Neural progenitor cell (in vitro differentiated cells): Measurements from ENCODE around the gene FYCO1. TPM values are rescaled to one million over a fixed set of nuclear protein-coding genes. Genes with fewer than 3 reads are reported as not detected.
A peak's percentile ranks its signal among the peaks of the same experiment; 100 is the strongest.

ENCODE experiments used
- DNase-seq: peaks from one replicate; pipeline ENCODE4 v3.0.0-alpha.2; 2016; ENCODE audit warnings: low spot score
- H2AFZ ChIP-seq: fragments of 200-600 bp; sonication (generic); replicated peaks from 2 replicates; pipeline ENCODE4 v1.6.1; 2016; ENCODE audit warnings: antibody characterized with exemption
- H3F3A ChIP-seq: fragments of 200-600 bp; sonication (generic); 2 replicates; pipeline ENCODE4 v1.6.1; 2016; ENCODE audit warnings: antibody characterized with exemption, low read depth
- H3K27ac ChIP-seq: fragments of 200-600 bp; sonication (generic); 2 replicates; pipeline ENCODE4 v1.5.1; 2016; ENCODE audit warnings: mild to moderate bottlenecking
- H3K27me3 ChIP-seq: fragments of 200-600 bp; sonication (generic); 2 replicates; pipeline ENCODE4 v1.6.1; 2016; ENCODE audit warnings: mild to moderate bottlenecking, moderate library complexity
- H3K36me3 ChIP-seq: fragments of 200-600 bp; sonication (generic); 2 replicates; pipeline ENCODE4 v1.5.1; 2016
- H3K4me1 ChIP-seq: fragments of 200-600 bp; sonication (generic); 2 replicates; pipeline ENCODE4 v1.6.1; 2016; ENCODE audit warnings: mixed run types
- H3K4me2 ChIP-seq: fragments of 200-600 bp; sonication (generic); 2 replicates; pipeline ENCODE4 v1.6.1; 2016
- H3K4me3 ChIP-seq: fragments of 200-600 bp; sonication (generic); 2 replicates; pipeline ENCODE4 v1.5.1; 2016
- H3K79me2 ChIP-seq: fragments of 200-600 bp; sonication (generic); 2 replicates; pipeline ENCODE4 v1.6.1; 2016; ENCODE audit warnings: low read depth
- H3K9ac ChIP-seq: fragments of 200-600 bp; sonication (generic); 2 replicates; pipeline ENCODE4 v1.6.1; 2016
- H3K9me3 ChIP-seq: fragments of 200-600 bp; sonication (generic); 2 replicates; pipeline ENCODE4 v1.5.1; 2016; ENCODE audit warnings: low read depth
- H4K20me1 ChIP-seq: fragments of 200-600 bp; sonication (generic); 2 replicates; pipeline ENCODE4 v1.6.1; 2016; ENCODE audit warnings: low read depth
- H3K27ac Mint-ChIP-seq: 3 replicates; pipeline ENCODE4 v1.8.0; 2021; ENCODE audit warnings: mixed read lengths
- H3K27me3 Mint-ChIP-seq: 2 replicates; pipeline ENCODE4 v1.8.0; 2022; ENCODE audit warnings: low read depth, mild to moderate bottlenecking, inconsistent platforms, moderate library complexity, mixed read lengths; ENCODE audit not compliant: insufficient read depth
- H3K36me3 Mint-ChIP-seq: 3 replicates; pipeline ENCODE4 v1.8.0; 2021; ENCODE audit warnings: mixed read lengths
- H3K4me1 Mint-ChIP-seq: 3 replicates; pipeline ENCODE4 v1.8.0; 2021; ENCODE audit warnings: mixed read lengths
- H3K4me3 Mint-ChIP-seq: 3 replicates; pipeline ENCODE4 v1.8.0; 2021; ENCODE audit warnings: mild to moderate bottlenecking, moderate library complexity, mixed read lengths
- H3K9me3 Mint-ChIP-seq: 3 replicates; pipeline ENCODE4 v1.8.0; 2020; ENCODE audit warnings: mixed read lengths
- CTCF ChIP-seq: fragments of 200-600 bp; sonication (generic); IDR thresholded peaks from 2 replicates; pipeline ENCODE4 v1.5.1; 2017; ENCODE audit warnings: antibody characterized with exemption, mild to moderate bottlenecking
- EZH2 ChIP-seq: fragments of 200-600 bp; sonication (generic); IDR thresholded peaks from 2 replicates; pipeline ENCODE4 v1.6.1; 2017; ENCODE audit warnings: antibody characterized with exemption, mild to moderate bottlenecking, moderate library complexity
- EZH2phosphoT487 ChIP-seq: fragments of 200-600 bp; sonication (generic); IDR thresholded peaks from 2 replicates; pipeline ENCODE4 v1.6.1; 2017; ENCODE audit warnings: antibody characterized with exemption
- total RNA-seq: library from RNA; depleted of rRNA; stranded (reverse); fragments of >200 nt; gene quantifications from 2 replicates; pipeline ENCODE4 v1.2.3, GENCODE V29; 2015; ENCODE audit warnings: low replicate concordance

The FYCO1 gene
- total RNA-seq, 1 donor from 2014 or later: 6.8 TPM

DNA sequence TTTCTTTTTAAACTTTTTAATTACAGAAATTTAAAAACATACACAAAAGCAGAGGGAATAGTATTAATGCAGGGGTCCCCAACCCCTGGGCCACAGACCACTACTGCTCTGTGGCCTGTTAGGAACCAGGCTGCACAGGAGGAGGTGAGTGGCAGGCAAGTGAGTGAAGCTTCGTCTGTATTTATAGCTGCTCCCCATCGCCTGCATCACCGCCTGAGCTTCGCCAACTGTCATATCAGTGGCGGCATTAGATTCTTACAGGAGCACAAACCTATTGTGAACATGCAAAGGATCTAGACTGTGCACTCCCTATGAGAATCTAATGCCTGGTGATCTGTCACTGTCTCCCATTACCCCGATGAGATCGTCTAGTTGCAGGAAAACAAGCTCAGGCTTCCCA, 86.9 kb downstream of the FYCO1 start:
- Histone ChIP-seq H3K4me3 (no peak overlapping the region), H3K9ac (no peak overlapping the region), H3F3A (no peaks in the 10 kb centered on the region), H3K36me3 (no peaks in the 10 kb centered on the region), H3K79me2 (no peaks in the 10 kb centered on the region), H2AFZ (no peak overlapping the region), H3K27me3 (no peaks in the 10 kb centered on the region), H3K27ac (no peak overlapping the region), H3K9me3 (no peaks in the 10 kb centered on the region), H3K4me1 (no peaks in the 10 kb centered on the region), H4K20me1 (no peaks in the 10 kb centered on the region), H3K4me2 (no peak overlapping the region)
- Mint-ChIP-seq H3K4me3 (no peak overlapping the region), H3K4me1 (no peaks in the 10 kb centered on the region), H3K27me3 (peaks cover 5% of the 10 kb centered on the region), H3K27ac (no peak overlapping the region), H3K9me3 (no peaks in the 10 kb centered on the region), H3K36me3 (peaks cover 3% of the 10 kb centered on the region)
- TF ChIP-seq EZH2 (no peak), CTCF (no peak), EZH2phosphoT487 (no peak)
- no peak for DNase-seq

DNA sequence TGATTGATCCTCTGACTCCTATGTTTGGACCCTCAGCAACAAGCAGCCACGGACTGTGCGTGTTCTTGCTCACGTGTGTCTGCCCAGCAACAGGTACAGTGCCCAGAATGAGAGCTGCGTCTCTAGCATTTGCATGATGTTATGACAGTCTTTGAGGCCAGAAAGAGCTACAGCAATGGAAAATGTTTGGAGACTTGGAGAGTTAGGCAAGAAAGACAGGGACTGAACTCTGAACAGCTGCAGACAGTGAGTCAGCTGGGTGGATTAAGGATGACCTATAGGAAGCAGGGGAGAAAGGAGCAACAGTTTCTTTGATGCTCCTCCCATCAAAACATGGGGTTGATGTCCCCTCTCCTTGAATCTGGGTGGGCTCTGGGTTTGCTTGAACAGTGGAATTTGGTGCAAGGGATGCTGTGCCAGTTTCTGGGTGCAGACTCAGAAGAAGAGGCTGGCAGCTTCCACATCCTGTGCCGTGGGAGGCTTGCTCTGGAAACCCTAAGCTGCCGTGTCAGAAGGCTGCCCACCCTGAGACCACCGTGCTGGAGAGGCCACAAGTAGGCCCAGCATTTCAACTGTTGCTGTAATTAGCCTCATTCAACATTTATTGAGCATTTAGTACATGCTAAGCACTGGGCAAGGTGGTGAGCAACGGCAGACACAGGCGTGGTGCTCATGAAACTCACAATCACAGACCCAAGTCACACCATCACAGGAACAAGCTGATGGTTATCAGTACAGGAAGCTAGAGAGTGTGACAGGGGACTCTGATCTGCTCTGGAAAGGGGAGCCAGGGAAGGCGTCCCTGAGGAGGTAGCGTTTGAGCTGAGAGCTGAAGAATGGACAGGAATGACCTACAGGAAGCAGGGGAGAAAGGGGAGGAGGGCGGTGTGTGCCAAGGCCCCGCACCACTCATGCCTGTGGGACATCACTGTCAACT, 87.6 kb downstream of the FYCO1 start:
- H3K4me2 ChIP-seq: no peak overlapping the region
- no peak for DNase-seq

GRCh38 chr3:45906681-45907407, 88.8 kb downstream of the FYCO1 start:
- Histone ChIP-seq H3K4me1 (no peaks in the 10 kb centered on the region), H3K27me3 (no peaks in the 10 kb centered on the region), H3K4me2 (no peak overlapping the region), H3K9ac (no peak overlapping the region), H3K79me2 (no peaks in the 10 kb centered on the region), H3K4me3 (no peak overlapping the region), H2AFZ (no peak overlapping the region), H3K36me3 (no peaks in the 10 kb centered on the region), H4K20me1 (no peaks in the 10 kb centered on the region), H3K27ac (no peak overlapping the region), H3K9me3 (no peaks in the 10 kb centered on the region), H3F3A (no peaks in the 10 kb centered on the region)
- Mint-ChIP-seq H3K9me3 (no peaks in the 10 kb centered on the region), H3K27ac (no peak overlapping the region), H3K4me1 (no peaks in the 10 kb centered on the region), H3K27me3 (peaks cover 3% of the 10 kb centered on the region), H3K36me3 (peaks cover 3% of the 10 kb centered on the region), H3K4me3 (no peak overlapping the region)
- peak; percentile 43 for DNase-seq
- TF ChIP-seq CTCF (peak; percentile 56), EZH2phosphoT487 (no peak), EZH2 (no peak)

More for the DNA sequence above, 87.6 kb downstream of the FYCO1 start:
- no peak overlapping the region for H3K4me3 Mint-ChIP-seq
- no peaks in the 10 kb centered on the region for H3K9me3 Mint-ChIP-seq
- H3K4me1 Mint-ChIP-seq: no peaks in the 10 kb centered on the region
- no peaks in the 10 kb centered on the region for H3K79me2 ChIP-seq
- peaks cover 3% of the 10 kb centered on the region for H3K27me3 Mint-ChIP-seq
- no peaks in the 10 kb centered on the region for H3K27me3 ChIP-seq
- H3K4me1 ChIP-seq: no peaks in the 10 kb centered on the region
- H3K27ac ChIP-seq: no peak overlapping the region
- H3K9ac ChIP-seq: no peak overlapping the region
- H3K36me3 ChIP-seq: no peaks in the 10 kb centered on the region
- H3K36me3 Mint-ChIP-seq: peaks cover 3% of the 10 kb centered on the region
- no peak overlapping the region for H2AFZ ChIP-seq
- TF ChIP-seq EZH2 (no peak), EZH2phosphoT487 (no peak), CTCF (no peak)
- no peak overlapping the region for H3K27ac Mint-ChIP-seq
- H3K4me3 ChIP-seq: no peak overlapping the region
- H3K9me3 ChIP-seq: no peaks in the 10 kb centered on the region
- H4K20me1 ChIP-seq: no peaks in the 10 kb centered on the region
- no peaks in the 10 kb centered on the region for H3F3A ChIP-seq
